IPS-20b (cell line): ENCODE measurements around the gene NUDT16L1.

Experiments used
- H3K27ac ChIP-seq: one replicate; pipeline ENCODE4 v1.5.1; 2013; ENCODE audit warnings: low read length
- H3K27me3 ChIP-seq: 2 replicates; pipeline ENCODE4 v1.6.1; 2013; ENCODE audit warnings: mild to moderate bottlenecking, low read length, inconsistent platforms; ENCODE audit not compliant: insufficient read depth
- H3K36me3 ChIP-seq: 2 replicates; pipeline ENCODE4 v1.6.1; 2013; ENCODE audit warnings: low read depth, mild to moderate bottlenecking, inconsistent platforms, low read length, moderate library complexity; ENCODE audit not compliant: insufficient read depth
- H3K4me1 ChIP-seq: 2 replicates; pipeline ENCODE4 v1.6.1; 2013; ENCODE audit warnings: mild to moderate bottlenecking, control low read depth, inconsistent platforms, low read length, moderate library complexity; ENCODE audit not compliant: insufficient read depth
- H3K4me3 ChIP-seq: 2 replicates; pipeline ENCODE4 v1.5.1; 2013; ENCODE audit warnings: mild to moderate bottlenecking, low read length, inconsistent platforms
- H3K9ac ChIP-seq: 2 replicates; pipeline ENCODE4 v1.6.1; 2013; ENCODE audit warnings: low read depth, mild to moderate bottlenecking, inconsistent platforms, low read length, moderate library complexity
- H3K9me3 ChIP-seq: 2 replicates; pipeline ENCODE4 v1.6.1; 2013; ENCODE audit warnings: mild to moderate bottlenecking, low read depth, low read length, inconsistent platforms; ENCODE audit not compliant: insufficient read depth

NUDT16L1 gene

GRCh38 chr16:4655801-4656200, 37.6 kb upstream of the NUDT16L1 start:
- H3K9me3 ChIP-seq, result no peaks in the 10 kb centered on the region
- no peak overlapping the region for H3K9ac ChIP-seq
- no peak overlapping the region for H3K27ac ChIP-seq
- H3K4me3 ChIP-seq, result no peak overlapping the region
- H3K27me3 ChIP-seq, result no peaks in the 10 kb centered on the region
- no peaks in the 10 kb centered on the region for H3K4me1 ChIP-seq
- peaks cover 58% of the 10 kb centered on the region for H3K36me3 ChIP-seq

GRCh38 chr16:4656221-4656620, 37.1 kb upstream of the NUDT16L1 start:
- peaks cover 53% of the 10 kb centered on the region for H3K36me3 ChIP-seq
- no peak overlapping the region for H3K4me3 ChIP-seq
- no peak overlapping the region for H3K27ac ChIP-seq
- H3K9ac ChIP-seq, result no peak overlapping the region
- H3K4me1 ChIP-seq, result no peaks in the 10 kb centered on the region
- no peaks in the 10 kb centered on the region for H3K9me3 ChIP-seq
- H3K27me3 ChIP-seq, result no peaks in the 10 kb centered on the region

DNA sequence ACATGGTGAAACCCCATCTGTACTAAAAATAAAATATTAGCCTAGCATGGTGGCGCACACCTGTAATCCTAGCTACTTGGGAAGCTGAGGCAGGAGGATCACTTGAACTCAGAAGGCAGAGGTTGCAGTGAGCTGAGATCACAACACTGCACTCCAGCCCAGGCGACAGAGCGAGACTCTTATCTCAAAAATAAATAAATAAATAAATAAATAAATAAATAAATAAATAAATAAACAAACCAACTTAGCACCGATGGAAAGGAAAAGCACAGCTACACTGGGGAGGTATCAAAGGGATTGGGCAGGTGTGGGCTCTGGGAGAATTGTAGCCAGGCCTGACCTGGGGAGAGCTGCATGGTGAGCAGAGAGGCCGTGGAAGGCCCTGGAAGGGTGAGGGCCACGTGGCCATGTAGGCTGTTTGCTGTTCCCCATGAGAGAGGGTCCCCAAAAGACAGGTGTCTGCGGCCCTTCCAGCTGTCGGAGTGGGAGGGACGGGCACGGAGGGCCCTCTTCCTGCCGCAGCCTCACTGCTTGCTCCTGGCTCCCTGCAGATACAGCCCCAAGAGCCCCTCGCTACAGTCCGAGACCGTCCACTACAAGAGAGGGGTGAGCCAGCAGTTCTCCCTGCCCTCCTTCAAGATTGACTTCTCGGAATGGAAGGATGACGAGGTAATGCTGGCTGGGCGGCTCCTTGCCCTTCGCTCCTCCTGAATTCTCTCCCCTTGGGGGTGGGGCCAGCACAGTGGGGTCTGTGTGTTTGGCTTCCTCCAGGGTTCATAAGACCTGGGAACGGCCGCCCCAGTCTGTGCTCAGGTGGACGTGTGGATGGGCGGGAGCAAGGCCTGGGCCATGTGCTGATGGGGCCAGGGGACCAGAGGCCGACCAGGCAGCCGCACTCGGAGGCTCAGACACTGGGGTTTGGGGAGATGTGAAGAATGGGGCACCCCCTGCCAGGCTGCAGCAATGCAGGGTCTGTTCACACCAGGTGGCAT, 36.4 kb upstream of the NUDT16L1 start:
- Histone ChIP-seq H3K9ac (no peak overlapping the region), H3K36me3 (peaks cover 46% of the 10 kb centered on the region), H3K27me3 (no peaks in the 10 kb centered on the region), H3K4me1 (no peaks in the 10 kb centered on the region), H3K9me3 (no peaks in the 10 kb centered on the region), H3K27ac (no peak overlapping the region), H3K4me3 (no peak overlapping the region)

DNA sequence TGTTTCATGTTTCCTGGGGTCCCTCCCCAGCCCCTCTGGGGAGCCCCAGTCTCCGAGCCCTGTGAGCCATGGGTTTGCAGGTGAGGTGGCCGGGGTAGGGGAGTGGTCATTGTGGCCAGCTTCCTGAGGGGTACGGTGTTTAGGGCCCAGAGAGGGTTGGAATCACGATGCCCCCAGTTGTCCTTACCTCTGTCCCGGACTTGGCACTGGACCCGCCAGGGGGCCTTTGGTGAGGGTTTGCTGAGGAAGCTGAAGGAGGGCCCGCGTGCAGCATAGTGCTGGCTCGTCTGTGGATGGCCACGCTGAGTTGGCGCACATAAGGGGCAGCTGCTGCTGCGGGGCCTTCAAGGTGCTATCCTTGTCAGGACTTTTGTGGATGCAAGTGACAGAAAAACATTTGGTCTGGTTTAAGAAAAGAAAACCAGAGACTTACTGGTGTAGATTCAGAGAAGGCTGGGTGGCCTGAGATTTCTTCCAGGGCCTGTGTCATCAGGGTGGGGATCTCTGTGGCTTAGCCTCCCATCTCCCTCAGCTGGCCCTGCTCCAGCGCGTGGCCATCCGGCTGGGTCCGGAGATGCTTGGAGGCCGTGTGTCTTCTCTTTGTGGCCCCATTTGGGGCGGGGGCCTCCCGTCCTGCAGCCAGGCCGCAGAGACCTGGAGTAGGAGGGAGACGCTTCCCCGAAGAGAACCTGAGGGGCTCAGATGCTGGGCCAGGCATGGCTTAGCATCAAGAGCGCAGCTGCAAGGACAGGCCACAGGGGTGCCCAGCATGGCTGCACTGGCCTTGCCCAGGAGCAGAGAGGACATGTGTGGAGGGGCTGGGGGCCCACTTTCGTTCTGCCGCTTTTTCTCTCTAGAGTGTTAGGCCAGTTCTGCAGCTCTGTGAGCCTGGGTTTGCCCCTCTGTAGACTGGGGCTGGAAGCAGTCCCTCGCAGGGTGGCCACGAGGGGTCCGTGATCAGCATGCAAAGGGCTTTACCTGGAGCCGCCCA, 33.7 kb upstream of the NUDT16L1 start:
- Histone ChIP-seq H3K27ac (no peak overlapping the region), H3K4me1 (no peaks in the 10 kb centered on the region), H3K36me3 (peaks cover 37% of the 10 kb centered on the region), H3K9me3 (no peaks in the 10 kb centered on the region), H3K9ac (no peak overlapping the region), H3K4me3 (no peak overlapping the region), H3K27me3 (no peaks in the 10 kb centered on the region)

DNA sequence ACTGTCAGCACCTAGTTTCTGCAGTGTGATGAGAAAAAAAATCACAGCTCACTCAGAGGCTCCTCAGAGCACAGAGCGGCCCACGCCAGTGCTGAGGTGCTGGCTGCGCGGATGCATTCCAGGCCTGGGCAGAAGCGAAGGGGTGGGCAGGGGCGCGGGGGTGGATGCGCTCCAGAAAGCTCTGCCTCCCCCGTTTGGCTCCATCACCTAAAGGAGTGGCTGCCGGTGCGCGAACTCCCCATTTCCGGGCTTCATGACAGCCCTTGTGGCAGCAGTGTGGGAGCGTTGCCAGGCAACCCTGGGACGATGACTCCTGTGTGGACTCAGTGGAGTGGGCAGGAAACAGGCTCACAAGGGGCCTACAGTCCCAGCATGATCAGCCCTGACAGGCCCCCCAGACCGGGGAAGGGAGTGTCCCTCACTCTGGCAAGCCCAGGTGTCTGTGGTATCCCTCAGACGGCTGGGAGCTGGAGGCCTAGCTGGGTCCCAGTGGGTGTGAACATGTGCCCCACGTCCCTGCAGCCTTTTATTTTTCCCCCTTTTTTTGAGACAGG, 32.8 kb upstream of the NUDT16L1 start:
- Histone ChIP-seq H3K27ac (no peak overlapping the region), H3K9ac (no peak overlapping the region; the same call in 1 of the 2 replicates), H3K4me3 (no peak overlapping the region), H3K27me3 (no peaks in the 10 kb centered on the region), H3K9me3 (no peaks in the 10 kb centered on the region), H3K4me1 (no peaks in the 10 kb centered on the region), H3K36me3 (peaks cover 33% of the 10 kb centered on the region)

DNA sequence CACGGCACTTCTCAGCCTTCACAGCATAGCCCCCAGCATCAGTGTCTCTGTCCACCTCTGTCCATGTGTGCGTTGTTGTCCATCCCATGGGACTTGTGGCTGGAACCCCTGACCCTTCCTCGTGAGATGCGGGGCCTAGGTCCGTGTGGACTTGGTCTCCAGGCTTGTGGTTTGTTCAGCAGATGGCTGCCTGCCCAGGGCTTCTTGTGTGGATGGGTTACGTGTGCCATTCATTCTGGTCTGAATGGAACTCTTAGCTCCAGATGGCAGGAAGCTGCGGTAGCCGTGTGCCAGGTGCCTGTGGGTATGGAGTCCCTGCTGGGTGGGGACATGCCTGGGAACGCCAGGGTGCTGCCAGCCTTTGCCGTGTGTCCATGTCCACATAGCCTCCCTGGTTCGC, 31.7 kb upstream of the NUDT16L1 start:
- Histone ChIP-seq H3K9ac (no peak overlapping the region), H3K27ac (no peak overlapping the region), H3K27me3 (no peaks in the 10 kb centered on the region), H3K9me3 (no peaks in the 10 kb centered on the region), H3K4me1 (no peaks in the 10 kb centered on the region), H3K36me3 (peaks cover 36% of the 10 kb centered on the region), H3K4me3 (no peak overlapping the region)

DNA sequence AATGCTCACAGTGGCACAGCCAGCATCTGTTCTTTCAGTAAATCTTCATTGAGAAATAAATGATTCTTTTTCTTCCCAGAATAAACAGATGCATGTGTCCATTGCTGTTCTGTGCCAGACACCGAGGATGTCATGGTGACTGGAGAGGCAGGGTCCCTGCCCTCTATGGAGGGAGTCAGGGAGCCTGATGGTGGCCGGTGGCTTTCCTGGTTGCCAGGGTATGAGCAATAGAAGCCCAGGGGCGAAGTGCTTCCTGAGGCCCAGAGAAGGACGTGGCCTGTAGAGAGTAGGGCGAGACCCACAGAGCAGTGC, 29.9 kb upstream of the NUDT16L1 start:
- peaks cover 45% of the 10 kb centered on the region for H3K36me3 ChIP-seq
- no peaks in the 10 kb centered on the region for H3K4me1 ChIP-seq
- H3K27ac ChIP-seq, result no peak overlapping the region
- H3K9ac ChIP-seq, result no peak overlapping the region
- H3K9me3 ChIP-seq, result no peaks in the 10 kb centered on the region
- no peak overlapping the region for H3K4me3 ChIP-seq
- H3K27me3 ChIP-seq, result no peaks in the 10 kb centered on the region

GRCh38 chr16:4663777-4664465, 29.4 kb upstream of the NUDT16L1 start:
- no peak overlapping the region for H3K4me3 ChIP-seq
- no peaks in the 10 kb centered on the region for H3K9me3 ChIP-seq
- H3K36me3 ChIP-seq, result peaks cover 48% of the 10 kb centered on the region
- H3K9ac ChIP-seq, result no peak overlapping the region
- no peaks in the 10 kb centered on the region for H3K27me3 ChIP-seq
- H3K4me1 ChIP-seq, result no peaks in the 10 kb centered on the region
- H3K27ac ChIP-seq, result no peak overlapping the region

DNA sequence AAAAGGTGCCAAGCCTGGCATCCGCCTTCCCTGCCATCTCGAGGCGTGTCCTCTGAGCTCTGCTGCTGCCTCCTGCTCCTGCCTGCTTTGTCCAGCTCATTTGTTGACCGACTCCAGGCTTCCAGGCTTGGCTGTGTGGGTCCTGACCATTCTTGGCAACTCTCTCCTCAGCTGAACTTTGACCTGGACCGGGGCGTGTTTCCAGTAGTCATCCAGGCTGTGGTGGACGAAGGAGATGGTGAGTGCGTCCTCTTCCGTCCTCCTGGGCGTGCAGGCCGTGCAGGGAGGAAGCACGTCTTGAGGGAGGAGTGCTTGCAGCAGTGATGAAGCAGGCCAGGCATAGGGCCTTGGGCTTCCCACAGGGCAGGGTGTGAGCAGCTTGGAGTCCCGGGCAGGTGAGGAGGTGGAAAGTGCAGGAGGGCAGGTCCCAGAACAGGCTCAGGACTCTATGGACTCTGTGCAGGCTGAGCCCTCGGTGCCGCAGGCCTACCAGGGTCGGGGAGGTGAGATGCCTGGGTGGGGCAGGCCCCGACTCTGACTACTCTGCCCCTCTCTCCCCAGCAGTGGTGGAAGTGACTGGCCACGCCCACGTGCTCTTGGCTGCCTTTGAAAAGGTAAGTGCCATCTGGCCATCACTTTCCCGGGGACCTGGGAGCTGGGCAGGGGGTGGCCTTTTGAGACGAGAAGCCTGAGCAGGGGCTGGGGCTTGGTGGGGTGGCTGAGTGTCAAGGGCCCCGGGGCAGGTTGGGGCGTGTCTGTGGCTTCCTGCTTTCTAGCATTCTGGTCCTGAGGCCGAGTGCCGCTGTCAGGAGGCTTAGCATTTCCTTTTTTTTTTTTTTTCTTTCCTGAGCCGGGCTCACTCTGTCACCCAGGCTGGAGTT, 28.6 kb upstream of the NUDT16L1 start:
- Histone ChIP-seq H3K4me1 (no peaks in the 10 kb centered on the region), H3K4me3 (no peak overlapping the region), H3K9ac (no peak overlapping the region), H3K27ac (no peak overlapping the region), H3K9me3 (no peaks in the 10 kb centered on the region), H3K27me3 (no peaks in the 10 kb centered on the region), H3K36me3 (peaks cover 55% of the 10 kb centered on the region)

DNA sequence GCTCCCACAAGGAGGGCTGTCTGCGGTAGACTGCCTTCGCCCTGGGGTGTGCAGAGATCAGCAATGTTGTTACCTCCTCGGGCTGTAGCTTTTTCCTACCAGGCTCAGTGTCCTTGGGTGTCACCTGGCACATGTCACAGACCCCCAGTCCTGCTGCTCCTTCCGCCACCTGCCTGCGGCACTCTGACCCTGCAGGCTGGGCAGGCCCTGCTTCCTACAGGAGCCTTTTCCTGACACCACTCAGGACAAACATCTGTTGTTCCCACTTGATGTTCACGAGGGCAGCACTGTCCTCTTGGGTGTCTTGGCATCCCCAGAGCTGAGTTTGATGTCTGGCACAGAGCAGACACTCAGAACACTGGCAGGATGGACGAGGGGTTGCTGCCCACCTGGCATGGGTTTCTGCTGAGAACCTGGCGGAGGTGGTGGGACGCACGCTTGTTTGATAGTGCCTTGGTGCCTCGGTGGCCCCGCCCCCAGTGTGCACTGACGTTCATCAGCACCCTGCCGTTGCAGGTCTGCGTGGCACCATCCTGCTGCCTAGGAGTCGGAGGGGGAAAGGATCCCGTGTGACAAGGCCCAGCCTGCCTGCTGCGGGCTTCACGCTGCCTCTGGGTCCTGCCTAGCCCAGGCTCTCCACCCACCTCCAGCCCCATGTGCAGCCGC, 26.7 kb upstream of the NUDT16L1 start:
- H3K4me3 ChIP-seq, result no peak overlapping the region

More for the DNA sequence above, 26.7 kb upstream of the NUDT16L1 start:
- Histone ChIP-seq H3K27ac (no peak overlapping the region), H3K36me3 (peaks cover 69% of the 10 kb centered on the region), H3K9me3 (no peaks in the 10 kb centered on the region), H3K9ac (no peak overlapping the region), H3K27me3 (no peaks in the 10 kb centered on the region), H3K4me1 (no peaks in the 10 kb centered on the region)
